Pancreas (tissue), 10 donors: ENCODE results near the gene KRT28. TPM values are rescaled to one million over a fixed set of nuclear protein-coding genes. Genes with fewer than 3 reads are reported as not detected.
"Not testable (repeated sequence)": the region's sequence is repeated elsewhere in the genome, so short reads cannot be mapped to it uniquely, and the experiment has no call there.

ENCODE experiments used
- ATAC-seq, 4 donors: fragments of 200-7000 bp; cut with Tn5 transposase; one replicate each; pipeline versions ENCODE4 v1.8.0 to v1.9.1; 2020; ENCODE audit warnings: mild to moderate bottlenecking in 4 of 4, moderate library complexity in 4 of 4
- DNase-seq, 6 donors: peaks; one replicate each; pipeline ENCODE4 v3.0.0-alpha.2; 2020
- FAIRE-seq: peaks from 2 replicates; lab custom pipeline; 2012; peaks lifted over from hg19 to GRCh38; lab: Jason Lieb, UNC
- H3K27ac ChIP-seq, 4 donors: fragments of 200-600 bp; sonication (generic); 1 replicate in 3 of 4; 2 replicates in 1 of 4; pipeline versions ENCODE4 v1.5.0 to v1.8.0; 2020
- H3K27me3 ChIP-seq, 4 donors: fragments of 200-600 bp; one replicate each; pipeline ENCODE4 v1.8.0; 2021
- H3K36me3 ChIP-seq, 3 donors: fragments of 200-600 bp; sonication (generic) in 1 of 3; one replicate each; pipeline versions ENCODE4 v1.5.0 to v1.8.0; 2020 to 2021
- H3K4me1 ChIP-seq, 3 donors: fragments of 200-600 bp; one replicate each; pipeline ENCODE4 v1.8.0; 2021
- H3K4me3 ChIP-seq, 4 donors: fragments of 200-600 bp; sonication (generic) in 2 of 4; one replicate each; pipeline versions ENCODE4 v1.5.0 to v1.8.0; 2020 to 2021
- H3K9me3 ChIP-seq, 4 donors: fragments of 200-600 bp; one replicate each; pipeline ENCODE4 v1.8.0; 2021
- CTCF ChIP-seq, 4 donors: fragments of 200-600 bp; sonication (generic) in 3 of 4; IDR thresholded peaks; one replicate each; pipeline versions ENCODE4 v1.5.0 to v1.8.0; 2021; ENCODE audit warnings: antibody characterized with exemption in 4 of 4
- WGBS, 2 donors: extraction: QIAGEN DNeasy Blood & Tissue Kit; methylation state at CpG; one replicate each; pipeline ENCODE4 v1.1.7; 2013; 5-methylcytosine and 5-hydroxymethylcytosine counted together
- intact Hi-C, 3 donors: fragments of 100-400 bp; cut with DNase I; formaldehyde crosslinking; loops; one replicate each; pipeline versions ENCODE4 v1.11.1 to v1.14.2; 2022
- polyA plus RNA-seq, 2 donors: library from polyadenylated mRNA; stranded (reverse); fragments of 200-250 nt; gene quantifications; one replicate each; pipeline ENCODE4 v1.2.3, GENCODE V29; 2013
- total RNA-seq, 6 donors: library from RNA; stranded (reverse); fragmentation: NEBNext Ultra II Directional in 4 of 6; extraction: Animal tissue kit (Norgen Biotek cat#: 25700) in 4 of 6; gene quantifications; one replicate each; pipeline versions ENCODE4 v1.2.1 to v1.2.4, GENCODE V29; 2021 to 2023
- donor health status: healthy with polysubstance abuse.
- donor health status: DM: no; HTN: no; CAD: no; lungs with moderate emphysema.
- donor health status: DM: no; HTN: no; CAD: no.
- donor health status: control.
- donor health status: control.
- donor health status: Bipolar disorder and iron deficiency.
- donor health status: DM: yes; HTN: yes; CAD: no.
- donor health status: DM: no; HTN: no; CAD: no.
- donor health status: DM: no; HTN: no; CAD: no.
- donor health status: DM: yes; HTN: yes; CAD: no.

KRT28 gene
- total and polyA plus RNA-seq, 8 donors, result not detected

GRCh38 chr17:40753804-40754203, 46.0 kb downstream of the KRT28 start:
- no peaks in the 10 kb centered on the region for H3K36me3 ChIP-seq
- no peak overlapping the region for H3K4me3 ChIP-seq
- no peak overlapping the region for H3K27ac ChIP-seq
- FAIRE-seq (no peak), ATAC-seq (no peak), DNase-seq (no peak)
- H3K4me1 ChIP-seq, result no peaks in the 10 kb centered on the region
- intact Hi-C loops, result no loop called here
- no peaks in the 10 kb centered on the region for H3K9me3 ChIP-seq
- WGBS, 2 donors, result 67 to 69% methylated on average over 3 of the region's 3 CpGs
- TF ChIP-seq CTCF (IDR thresholded peaks at IDR 0.05), result no peak
- peaks cover 0 to 6% (median 0%) of the 10 kb centered on the region in 4 donors for H3K27me3 ChIP-seq

- TF ChIP-seq CTCF (IDR thresholded peaks at IDR 0.05), result no peak
- no peak for FAIRE-seq
- intact Hi-C loops, result no loop called here
- Histone ChIP-seq H3K27me3 (peaks cover 0 to 6% (median 0%) of the 10 kb centered on the region in 4 donors), H3K9me3 (no peaks in the 10 kb centered on the region), H3K4me1 (no peaks in the 10 kb centered on the region), H3K36me3 (no peaks in the 10 kb centered on the region), H3K4me3 (no peak overlapping the region), H3K27ac (no peak overlapping the region)
- 67 to 79% methylated on average over 14 of the region's 14 CpGs for WGBS, 2 donors
- no peak for ATAC-seq
- no peak for DNase-seq
These were observed 48.7 kb downstream of the KRT28 start for GRCh38 chr17:40751065-40751464.

- peaks cover 0 to 6% (median 0%) of the 10 kb centered on the region in 4 donors for H3K27me3 ChIP-seq
- H3K4me1 ChIP-seq, result no peaks in the 10 kb centered on the region
- H3K27ac ChIP-seq, result no peak overlapping the region
- H3K9me3 ChIP-seq, result no peaks in the 10 kb centered on the region
- no peak overlapping the region for H3K4me3 ChIP-seq
- H3K36me3 ChIP-seq, result no peaks in the 10 kb centered on the region
- intact Hi-C loops, result no loop called here
- FAIRE-seq (no peak), DNase-seq (no peak), ATAC-seq (no peak)
- 70 to 71% methylated on average over 6 of the region's 6 CpGs for WGBS, 2 donors
- no peak for TF ChIP-seq CTCF (IDR thresholded peaks at IDR 0.05)
These were observed 49.4 kb downstream of the KRT28 start for GRCh38 chr17:40750391-40750790.

GRCh38 chr17:40748666-40749065, 51.1 kb downstream of the KRT28 start:
- H3K27ac ChIP-seq, DNase-seq, H3K36me3 ChIP-seq, H3K4me1 ChIP-seq, ATAC-seq, FAIRE-seq, H3K27me3 ChIP-seq, intact Hi-C loops, H3K4me3 ChIP-seq, H3K9me3 ChIP-seq: not testable (repeated sequence)
- 49 to 57% methylated on average over 1 of the region's 1 CpG for WGBS, 2 donors

Other genes starting within 250 kb of the KRT28 start
- gene CCR7, start 234.5 kb downstream of the KRT28 start, total RNA-seq, result under 1 TPM in 3 of 6 donors, not detected in 3; 0.09 to 0.82 (median 0.09) TPM
- gene CCR7, start 234.5 kb downstream of the KRT28 start, polyA plus RNA-seq, result under 1 TPM; 0.07 to 0.08 TPM
- 10 to 100 TPM; 21.7 to 48.5 (median 35.4) TPM for gene SMARCE1, start 152.1 kb downstream of the KRT28 start, total RNA-seq
- gene SMARCE1, start 152.1 kb downstream of the KRT28 start, polyA plus RNA-seq, result 10 to 100 TPM; 29.0 to 55.8 TPM
- 1 to 10 TPM in 3 of 6 donors, under 1 TPM in 3; 0.28 to 2.7 (median 1.1) TPM for gene KRT222, start 134.8 kb downstream of the KRT28 start, total RNA-seq
- 1 to 10 TPM; 1.4 to 4.9 TPM for gene KRT222, start 134.8 kb downstream of the KRT28 start, polyA plus RNA-seq
- gene KRT24, start 96.2 kb downstream of the KRT28 start, total RNA-seq, result not detected
- gene KRT24, start 96.2 kb downstream of the KRT28 start, polyA plus RNA-seq, result under 1 TPM in 1 of 2 donors, not detected in 1; 0.08 TPM
- gene KRT25, start 44.6 kb downstream of the KRT28 start, total RNA-seq, result not detected
- gene KRT25, start 44.6 kb downstream of the KRT28 start, polyA plus RNA-seq, result not detected
- not detected for gene KRT26, start 27.8 kb downstream of the KRT28 start, total RNA-seq
- gene KRT26, start 27.8 kb downstream of the KRT28 start, polyA plus RNA-seq, result not detected
- gene KRT27, start 17.4 kb downstream of the KRT28 start, total RNA-seq, result not detected
- not detected for gene KRT27, start 17.4 kb downstream of the KRT28 start, polyA plus RNA-seq
- gene KRT10, start 22.7 kb upstream of the KRT28 start, total RNA-seq, result 10 to 100 TPM; 13.9 to 25.5 (median 19.6) TPM
- 10 to 100 TPM; 29.2 to 31.0 TPM for gene KRT10, start 22.7 kb upstream of the KRT28 start, polyA plus RNA-seq
- not detected for gene KRT12, start 67.3 kb upstream of the KRT28 start, total RNA-seq
- gene KRT12, start 67.3 kb upstream of the KRT28 start, polyA plus RNA-seq, result not detected
- under 1 TPM in 1 of 6 donors, not detected in 5; 0.63 TPM for gene KRT20, start 85.3 kb upstream of the KRT28 start, total RNA-seq
- under 1 TPM in 1 of 2 donors, not detected in 1; 0.46 TPM for gene KRT20, start 85.3 kb upstream of the KRT28 start, polyA plus RNA-seq
- gene KRT23, start 137.7 kb upstream of the KRT28 start, total RNA-seq, result 10 to 100 TPM in 2 of 6 donors, 1 to 10 TPM in 1, under 1 TPM in 3; 0.78 to 17.7 (median 1.1) TPM
- 1 to 10 TPM in 1 of 2 donors, under 1 TPM in 1; 0.59 to 7.6 TPM for gene KRT23, start 137.7 kb upstream of the KRT28 start, polyA plus RNA-seq
- gene KRT39, start 167.0 kb upstream of the KRT28 start, total RNA-seq, result not detected
- not detected for gene KRT39, start 167.0 kb upstream of the KRT28 start, polyA plus RNA-seq
- gene KRT40, start 184.4 kb upstream of the KRT28 start, total RNA-seq, result under 1 TPM in 3 of 6 donors, not detected in 3; 0.09 to 0.24 (median 0.20) TPM
- gene KRT40, start 184.4 kb upstream of the KRT28 start, polyA plus RNA-seq, result 1 to 10 TPM in 1 of 2 donors, under 1 TPM in 1; 0.61 to 1.0 TPM
- gene KRTAP3-3, start 194.2 kb upstream of the KRT28 start, total RNA-seq, result not detected
- gene KRTAP3-3, start 194.2 kb upstream of the KRT28 start, polyA plus RNA-seq, result under 1 TPM in 1 of 2 donors, not detected in 1; 0.30 TPM
- gene KRTAP3-2, start 199.9 kb upstream of the KRT28 start, total RNA-seq, result not detected
- gene KRTAP3-2, start 199.9 kb upstream of the KRT28 start, polyA plus RNA-seq, result not detected
- not detected for gene KRTAP3-1, start 209.2 kb upstream of the KRT28 start, total RNA-seq
- gene KRTAP3-1, start 209.2 kb upstream of the KRT28 start, polyA plus RNA-seq, result under 1 TPM in 1 of 2 donors, not detected in 1; 0.19 TPM
- not detected for gene KRTAP1-5, start 227.2 kb upstream of the KRT28 start, total RNA-seq
- gene KRTAP1-5, start 227.2 kb upstream of the KRT28 start, polyA plus RNA-seq, result not detected
- gene KRTAP1-4, start 230.2 kb upstream of the KRT28 start, total RNA-seq, result not detected
- not detected for gene KRTAP1-4, start 230.2 kb upstream of the KRT28 start, polyA plus RNA-seq
- not detected for gene KRTAP1-3, start 234.9 kb upstream of the KRT28 start, total RNA-seq
- not detected for gene KRTAP1-3, start 234.9 kb upstream of the KRT28 start, polyA plus RNA-seq
- gene KRTAP1-1, start 241.5 kb upstream of the KRT28 start, total RNA-seq, result under 1 TPM in 3 of 6 donors, not detected in 3; 0.16 to 0.46 (median 0.31) TPM
- under 1 TPM in 1 of 2 donors, not detected in 1; 0.68 TPM for gene KRTAP1-1, start 241.5 kb upstream of the KRT28 start, polyA plus RNA-seq
- not detected for gene KRTAP2-1, start 247.4 kb upstream of the KRT28 start, total RNA-seq
- gene KRTAP2-1, start 247.4 kb upstream of the KRT28 start, polyA plus RNA-seq, result not detected